IMR-90 (cell line): ENCODE measurements around the gene TRAFD1. TPM values are rescaled to one million over a fixed set of nuclear protein-coding genes. Genes with fewer than 3 reads are reported as not detected.
A peak's percentile ranks its signal among the peaks of the same experiment; 100 is the strongest.

Experiments
- ATAC-seq: fragments of 200-7000 bp; cut with Tn5 transposase; 2 replicates; pipeline ENCODE4 v1.9.1; 2020; ENCODE audit warnings: low read depth, mild to moderate bottlenecking, moderate library complexity
- BruUV-seq: library from RNA; stranded (reverse); fragments of 400-500 nt; replicated peaks from 2 replicates; lab custom pipeline; 2021; lab: Mats Ljungman, UMichigan
- CTCF ChIA-PET: fragments of 300-600 bp; formaldehyde crosslinking; extraction: SDS; loops from one replicate; lab custom pipeline; 2021; ENCODE audit warnings: antibody characterized with exemption; lab: Yijun Ruan, JAX
- POLR2A ChIA-PET: fragments of 300-600 bp; sonication (Branson Sonifier 250); formaldehyde crosslinking; loops from one replicate; lab custom pipeline; 2022; ENCODE audit warnings: antibody characterized with exemption; ENCODE audit not compliant: unreplicated experiment; lab: Charles Lee
- DNase-seq: peaks from one replicate; pipeline ENCODE4 v3.0.0; 2013
- H2AFZ ChIP-seq: replicated peaks from 2 replicates; pipeline ENCODE3; 2013; ENCODE audit warnings: low read length, mild to moderate bottlenecking; ENCODE audit not compliant: poor library complexity
- H2AK5ac ChIP-seq: 2 replicates; pipeline ENCODE4 v1.6.1; 2013; ENCODE audit warnings: low read depth, low read length, inconsistent platforms
- H2AK9ac ChIP-seq: replicated peaks from 2 replicates; pipeline ENCODE3; 2013; ENCODE audit warnings: mild to moderate bottlenecking, low read depth, low read length, moderate library complexity; ENCODE audit not compliant: poor library complexity
- H2BK120ac ChIP-seq: 2 replicates; pipeline ENCODE4 v1.6.1; 2013; ENCODE audit warnings: low read depth, low read length, inconsistent platforms
- H2BK15ac ChIP-seq: 3 replicates; pipeline ENCODE4 v1.6.1; 2013; ENCODE audit warnings: low read depth, low read length, inconsistent platforms
- H2BK20ac ChIP-seq: 2 replicates; pipeline ENCODE4 v1.6.1; 2013; ENCODE audit warnings: low read depth, mild to moderate bottlenecking, inconsistent platforms, low read length, moderate library complexity
- H2BK5ac ChIP-seq: 2 replicates; pipeline ENCODE4 v1.6.1; 2013; ENCODE audit warnings: mild to moderate bottlenecking, low read depth, low read length, inconsistent platforms; ENCODE audit not compliant: poor library complexity, severe bottlenecking
- H3K14ac ChIP-seq: replicated peaks from 2 replicates; pipeline ENCODE4 v1.6.1; 2013; ENCODE audit warnings: low read depth, low read length, inconsistent platforms
- H3K18ac ChIP-seq: 2 replicates; pipeline ENCODE4 v1.6.1; 2013; ENCODE audit warnings: low read depth, low read length, control low read depth
- H3K23ac ChIP-seq: 2 replicates; pipeline ENCODE4 v1.6.1; 2013; ENCODE audit warnings: low read depth, low read length, inconsistent platforms
- H3K27ac ChIP-seq: 2 replicates; pipeline ENCODE4 v1.5.1; 2013; ENCODE audit warnings: mild to moderate bottlenecking, control low read depth, low read length; ENCODE audit not compliant: insufficient read depth
- H3K27me3 ChIP-seq: 2 replicates; pipeline ENCODE4 v1.6.1; 2013; ENCODE audit warnings: low read length; ENCODE audit not compliant: control insufficient read depth, insufficient read depth
- H3K36me3 ChIP-seq: 2 replicates; pipeline ENCODE4 v1.6.1; 2013; ENCODE audit warnings: low read length, mixed read lengths; ENCODE audit not compliant: control insufficient read depth, insufficient read depth
- H3K4ac ChIP-seq: 2 replicates; pipeline ENCODE4 v1.6.1; 2013; ENCODE audit warnings: low read depth, low read length, inconsistent platforms
- H3K4me1 ChIP-seq: 2 replicates; pipeline ENCODE4 v1.6.1; 2013; ENCODE audit warnings: low read length, mixed read lengths; ENCODE audit not compliant: control insufficient read depth, insufficient read depth
- H3K4me2 ChIP-seq: 2 replicates; pipeline ENCODE4 v1.6.1; 2013; ENCODE audit warnings: low read depth, mild to moderate bottlenecking, control low read depth, low read length, moderate library complexity
- H3K4me3 ChIP-seq: 2 replicates; pipeline ENCODE4 v1.5.1; 2013; ENCODE audit warnings: low read depth, mild to moderate bottlenecking, control low read depth, low read length, moderate library complexity; ENCODE audit not compliant: insufficient read depth
- H3K56ac ChIP-seq: 2 replicates; pipeline ENCODE4 v1.6.1; 2013; ENCODE audit warnings: low read length, inconsistent platforms; ENCODE audit not compliant: insufficient read depth; ENCODE audit errors: extremely low read depth
- H3K79me1 ChIP-seq, 2 experiments: 2 replicates each; pipeline ENCODE4 v1.6.1; 2013; ENCODE audit warnings: low read length in 2 of 2, inconsistent platforms in 1 of 2, low read depth in 1 of 2
- H3K9ac ChIP-seq: 2 replicates; pipeline ENCODE4 v1.6.1; 2013; ENCODE audit warnings: low read depth, low read length, control low read depth
- H3K9me1 ChIP-seq: 2 replicates; pipeline ENCODE4 v1.6.1; 2013; ENCODE audit warnings: low read length, inconsistent platforms; ENCODE audit not compliant: insufficient read depth
- H3K9me3 ChIP-seq: 2 replicates; pipeline ENCODE4 v1.6.1; 2013; ENCODE audit warnings: low read length; ENCODE audit not compliant: control insufficient read depth, insufficient read depth
- H4K20me1 ChIP-seq: 2 replicates; pipeline ENCODE4 v1.6.1; 2013; ENCODE audit warnings: low read length, inconsistent platforms; ENCODE audit not compliant: insufficient read depth
- H4K5ac ChIP-seq: 2 replicates; pipeline ENCODE4 v1.6.1; 2013; ENCODE audit warnings: mild to moderate bottlenecking, low read depth, low read length, control low read depth
- H4K8ac ChIP-seq, 2 experiments: 2 replicates each; pipeline ENCODE4 v1.6.1; 2013; ENCODE audit warnings: low read depth in 2 of 2, low read length in 2 of 2, control low read depth in 1 of 2, inconsistent platforms in 1 of 2
- H4K91ac ChIP-seq: 2 replicates; pipeline ENCODE4 v1.6.1; 2013; ENCODE audit warnings: low read depth, low read length, inconsistent platforms; ENCODE audit not compliant: insufficient read depth
- BHLHE40 ChIP-seq: fragments of 150-350 bp; IDR thresholded peaks from 2 replicates; pipeline ENCODE4 v1.6.1; 2016; ENCODE audit warnings: mild to moderate bottlenecking, low read depth, low read length
- CEBPB ChIP-seq: IDR thresholded peaks from 2 replicates; pipeline ENCODE4 v1.6.1; 2012; ENCODE audit warnings: low read depth, low read length, improper control_type of control experiment
- CHD1 ChIP-seq: IDR thresholded peaks from 2 replicates; pipeline ENCODE4 v1.6.1; 2012; ENCODE audit warnings: low read depth, low read length, improper control_type of control experiment
- CTCF ChIP-seq: conservative IDR thresholded peaks from 2 replicates; pipeline ENCODE4 v1.5.1; 2012; ENCODE audit warnings: mild to moderate bottlenecking, low read depth, low read length, improper control_type of control experiment
- FOS ChIP-seq: fragments of 150-350 bp; IDR thresholded peaks from 2 replicates; pipeline ENCODE4 v1.6.1; 2016; ENCODE audit warnings: low read depth, low read length
- MAFK ChIP-seq: IDR thresholded peaks from 2 replicates; pipeline ENCODE4 v1.6.1; 2012; ENCODE audit warnings: low read depth, low read length, improper control_type of control experiment
- MAZ ChIP-seq: IDR thresholded peaks from 2 replicates; pipeline ENCODE4 v1.6.1; 2012; ENCODE audit warnings: low read depth, mild to moderate bottlenecking, low read length, improper control_type of control experiment, moderate library complexity, borderline replicate concordance
- MXI1 ChIP-seq: IDR thresholded peaks from 2 replicates; pipeline ENCODE4 v1.6.1; 2012; ENCODE audit warnings: low read depth, mild to moderate bottlenecking, low read length, moderate library complexity, borderline replicate concordance
- NFE2L2 ChIP-seq: fragments of 150-350 bp; IDR thresholded peaks from 2 replicates; pipeline ENCODE4 v1.6.1; 2016; ENCODE audit warnings: low read depth, mild to moderate bottlenecking, low read length
- POLR2A ChIP-seq: IDR thresholded peaks from 2 replicates; pipeline ENCODE4 v1.6.1; 2012; ENCODE audit warnings: mild to moderate bottlenecking, low read depth, low read length
- RAD21 ChIP-seq: IDR thresholded peaks from 2 replicates; pipeline ENCODE4 v1.6.1; 2012; ENCODE audit warnings: low read length, improper control_type of control experiment
- RCOR1 ChIP-seq: IDR thresholded peaks from 2 replicates; pipeline ENCODE4 v1.6.1; 2012; ENCODE audit warnings: mild to moderate bottlenecking, low read length, improper control_type of control experiment; ENCODE audit not compliant: insufficient replicate concordance
- RFX5 ChIP-seq: IDR thresholded peaks from 2 replicates; pipeline ENCODE4 v1.8.0; 2012; ENCODE audit warnings: low read depth, mild to moderate bottlenecking, low read length, moderate library complexity
- SMC3 ChIP-seq: fragments of 150-350 bp; IDR thresholded peaks from 2 replicates; pipeline ENCODE4 v1.6.1; 2016; ENCODE audit warnings: low read depth, mild to moderate bottlenecking, antibody characterized with exemption, low read length, moderate library complexity
- WGBS, 2 experiments: methylation state at CpG; one replicate each; pipeline versions ENCODE4 v1.1.5 to v1.1.7; 2013; ENCODE audit warnings: missing lambda C conversion rate in 2 of 2; ENCODE audit not compliant: insufficient read length in 1 of 2; ENCODE audit errors: extremely low coverage in 2 of 2; 5-methylcytosine and 5-hydroxymethylcytosine counted together
- dilution Hi-C: fragments of 300-500 bp; cut with HindIII; formaldehyde crosslinking; loops from one replicate; pipeline ENCODE4 v1.14.3; 2018; ENCODE audit warnings: low sequenced_read_pairs; ENCODE audit not compliant: unreplicated experiment
- in situ Hi-C: fragments of 300-500 bp; cut with MboI; formaldehyde crosslinking; loops from 3 replicates; pipeline ENCODE4 v1.14.3; 2019; ENCODE audit warnings: low sequenced_read_pairs, inconsistent platforms, mixed read lengths
- intact Hi-C: fragments of 100-400 bp; cut with micrococcal nuclease; formaldehyde crosslinking; loops from 2 replicates; pipeline ENCODE4 v1.10.0; 2022
- polyA plus RNA-seq, 3 experiments: library from polyadenylated mRNA; depleted of rRNA; stranded (reverse); fragments of >200 nt; gene quantifications; 2 replicates each; pipeline ENCODE4 v1.2.3, GENCODE V29; 2012; ENCODE audit warnings: low replicate concordance in 1 of 3
- total RNA-seq: library from RNA; depleted of rRNA; stranded (reverse); fragments of >200 nt; gene quantifications from 2 replicates; pipeline ENCODE4 v1.2.3, GENCODE V29; 2012
- TF ChIP-seq, protein P1 (sequence below): fragments of 150-350 bp; IDR thresholded peaks from 2 replicates; pipeline ENCODE4 v1.6.1; 2017; ENCODE audit warnings: mild to moderate bottlenecking, antibody characterized with exemption, low read length, low read depth
- TF ChIP-seq, protein P2 (sequence below): fragments of 150-350 bp; IDR thresholded peaks from 2 replicates; pipeline ENCODE4 v1.6.1; 2016; ENCODE audit warnings: low read depth, mild to moderate bottlenecking, low read length, moderate library complexity, borderline replicate concordance

The TRAFD1 gene
- total and polyA plus RNA-seq, 2 of the 4 experiments (the other 2 are of a cell fraction) = 41.3 to 70.4 TPM

DNA sequence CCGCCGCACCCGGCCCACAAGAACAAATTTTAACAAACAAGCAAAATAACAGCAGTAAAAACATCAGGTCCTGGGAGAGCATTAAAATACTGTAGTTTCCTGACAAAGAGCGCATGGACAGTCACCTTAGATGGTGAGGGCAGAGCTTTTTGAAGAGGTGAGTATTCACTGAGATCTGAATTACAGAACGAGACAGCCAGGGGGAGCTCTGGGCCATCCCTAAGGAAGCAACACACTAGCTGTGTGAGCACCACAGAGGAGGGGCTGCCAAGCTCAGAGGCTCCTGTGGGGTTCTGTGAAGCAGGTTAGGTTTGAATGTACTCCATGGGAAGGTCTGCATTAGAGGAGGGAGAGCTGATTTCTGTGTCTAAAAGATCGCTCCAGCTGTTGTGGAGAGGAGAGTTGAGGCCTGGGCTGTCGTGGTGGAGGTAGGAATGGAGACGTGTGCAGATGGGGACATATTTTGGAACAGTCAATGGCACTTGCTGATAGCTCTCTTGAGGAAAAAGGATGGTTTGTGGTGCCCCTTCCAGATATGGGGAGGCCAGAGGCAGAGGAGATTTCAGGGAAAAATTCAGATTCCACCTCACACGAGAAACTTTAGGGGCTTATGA, 72.9 kb downstream of the TRAFD1 start:
- Histone ChIP-seq H3K79me1 (no peaks in the 10 kb centered on the region; a peak in 2 of 4 replicates), H3K18ac (no peak overlapping the region), H3K14ac (no peak overlapping the region), H3K56ac (no peak overlapping the region), H3K9ac (no peak overlapping the region), H2AK9ac (no peak overlapping the region), H3K4me2 (no peak overlapping the region), H2AK5ac (no peak overlapping the region), H4K20me1 (no peaks in the 10 kb centered on the region), H2BK120ac (no peak overlapping the region), H2BK5ac (no peak overlapping the region), H3K4me1 (no peaks in the 10 kb centered on the region), H2AFZ (no peak overlapping the region), H4K8ac (no peak overlapping the region), H4K5ac (no peak overlapping the region), H3K36me3 (peaks cover 51% of the 10 kb centered on the region), H2BK20ac (no peak overlapping the region), H3K27ac (no peak overlapping the region), H3K27me3 (no peaks in the 10 kb centered on the region), H3K4ac (no peak overlapping the region), H3K9me3 (no peaks in the 10 kb centered on the region), H3K23ac (no peak overlapping the region), H3K9me1 (no peaks in the 10 kb centered on the region), H4K91ac (no peak overlapping the region), H3K4me3 (no peak overlapping the region), H2BK15ac (no peak overlapping the region)
- ChIA-PET CTCF (interaction anchor here (0.6 to 1.8 kb wide), 8 partner anchors 11 to 232 kb away, joined by 3 to 13 read pairs (median 4); no protein-coding TSS in a partner anchor), POLR2A (no interaction called here)
- intact Hi-C loops = loop anchor here (1.0 to 5.0 kb wide), 2 partner anchors 39 to 189 kb away; no protein-coding TSS in a partner anchor
- no TSS peak for BruUV-seq
- in situ Hi-C loops = loop anchor here (5.0 kb wide), 1 partner anchor 189 kb away; no protein-coding TSS in a partner anchor
- TF ChIP-seq POLR2A = no peak
- no peak for TF ChIP-seq MXI1
- TF ChIP-seq CEBPB = no peak
- TF ChIP-seq NFE2L2 = no peak
- TF ChIP-seq RCOR1 = no peak
- TF ChIP-seq BHLHE40 = no peak
- peak; percentile 62 for TF ChIP-seq RAD21
- peak; percentile 39 for TF ChIP-seq SMC3
- TF ChIP-seq, protein P1, sequence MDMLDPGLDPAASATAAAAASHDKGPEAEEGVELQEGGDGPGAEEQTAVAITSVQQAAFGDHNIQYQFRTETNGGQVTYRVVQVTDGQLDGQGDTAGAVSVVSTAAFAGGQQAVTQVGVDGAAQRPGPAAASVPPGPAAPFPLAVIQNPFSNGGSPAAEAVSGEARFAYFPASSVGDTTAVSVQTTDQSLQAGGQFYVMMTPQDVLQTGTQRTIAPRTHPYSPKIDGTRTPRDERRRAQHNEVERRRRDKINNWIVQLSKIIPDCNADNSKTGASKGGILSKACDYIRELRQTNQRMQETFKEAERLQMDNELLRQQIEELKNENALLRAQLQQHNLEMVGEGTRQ = no peak
- TF ChIP-seq FOS = no peak
- TF ChIP-seq MAFK = no peak
- TF ChIP-seq, protein P2, sequence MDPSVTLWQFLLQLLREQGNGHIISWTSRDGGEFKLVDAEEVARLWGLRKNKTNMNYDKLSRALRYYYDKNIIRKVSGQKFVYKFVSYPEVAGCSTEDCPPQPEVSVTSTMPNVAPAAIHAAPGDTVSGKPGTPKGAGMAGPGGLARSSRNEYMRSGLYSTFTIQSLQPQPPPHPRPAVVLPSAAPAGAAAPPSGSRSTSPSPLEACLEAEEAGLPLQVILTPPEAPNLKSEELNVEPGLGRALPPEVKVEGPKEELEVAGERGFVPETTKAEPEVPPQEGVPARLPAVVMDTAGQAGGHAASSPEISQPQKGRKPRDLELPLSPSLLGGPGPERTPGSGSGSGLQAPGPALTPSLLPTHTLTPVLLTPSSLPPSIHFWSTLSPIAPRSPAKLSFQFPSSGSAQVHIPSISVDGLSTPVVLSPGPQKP = no peak
- no peak for TF ChIP-seq MAZ
- TF ChIP-seq RFX5 = no peak
- TF ChIP-seq CHD1 = no peak
- peak; percentile 53 for TF ChIP-seq CTCF
- 37% methylated on average over 3 of the region's 9 CpGs; no CpG with 5 or more reads in 1 of the 2 experiments for WGBS, 2 experiments
- ATAC-seq (peak; percentile 95), DNase-seq (peak; percentile 51)
- dilution Hi-C loops = no loop called here
